Activated CD4-positive, CD25-positive, alpha-beta regulatory T cell (primary cell): ENCODE measurements around the gene CCND3.

Experiments used
- DNase-seq, 4 experiments: peaks; one replicate each; lab custom pipeline; 2025; lab: John Stamatoyannopoulos, UW

The CCND3 gene

DNA sequence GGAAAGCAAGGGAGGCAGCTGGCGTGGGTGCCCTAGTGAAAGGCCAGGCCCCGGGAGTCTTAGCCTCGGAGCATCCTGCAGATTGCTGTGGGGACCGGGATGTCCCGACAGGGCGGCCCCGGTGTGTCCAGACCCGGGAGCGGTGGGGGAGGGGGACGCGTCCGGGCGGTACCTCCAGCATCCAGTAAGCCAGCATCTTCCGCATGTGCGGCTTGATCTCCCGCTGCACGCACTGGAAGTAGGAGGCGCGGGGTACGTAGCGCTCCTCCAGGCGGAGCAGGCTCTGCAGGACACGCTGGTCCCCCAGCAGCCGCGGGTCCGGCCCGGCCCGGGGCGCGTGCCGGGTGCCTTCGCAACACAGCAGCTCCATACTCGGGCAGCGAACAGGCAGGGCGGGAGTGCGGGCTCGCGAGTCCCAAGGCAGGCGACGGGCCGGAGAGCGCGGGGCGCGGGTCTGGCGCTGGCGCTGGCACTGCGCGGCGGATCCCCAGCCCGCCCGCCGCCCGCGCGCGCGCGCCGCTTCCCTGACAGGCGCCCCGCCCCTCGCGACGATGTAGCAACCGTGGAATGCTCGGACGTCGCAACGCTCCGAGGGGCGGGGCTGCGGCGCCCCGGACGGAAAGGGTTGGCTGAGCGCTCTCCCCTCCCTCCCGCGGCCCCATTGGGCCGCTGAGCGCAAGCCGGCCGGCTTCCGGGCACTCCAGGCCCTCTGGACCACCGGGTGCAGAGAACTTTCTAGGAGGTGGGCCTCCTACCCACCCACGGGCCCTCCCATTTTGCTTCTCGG, at the start of gene CCND3:
CCND3 (minus strand) TSS at position 529 of the 787 bp plus-strand sequence; CDS start at position 370, 159 bp downstream.
- DNase-seq: peak; percentile 75 to 80 (median 78)

DNA sequence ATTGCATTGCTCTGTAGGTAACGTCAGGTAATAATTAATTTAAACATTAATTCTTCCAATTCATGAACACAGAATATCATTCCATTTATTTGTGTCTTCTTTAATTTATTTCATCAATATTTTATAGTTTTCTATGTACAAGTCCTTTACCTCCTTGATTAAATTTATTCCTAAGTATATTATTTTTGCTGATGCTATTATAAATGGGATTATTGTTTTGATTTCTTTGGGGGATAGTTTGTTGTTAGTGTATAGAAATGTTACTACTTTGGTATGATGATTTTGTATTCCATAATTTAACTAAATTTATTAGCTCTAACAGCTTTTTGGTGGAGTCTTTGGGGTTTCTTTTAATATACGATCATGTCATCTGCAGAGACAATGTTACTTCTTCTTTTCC, 44.7 kb upstream of the CCND3 start:
- no peak for DNase-seq

DNA sequence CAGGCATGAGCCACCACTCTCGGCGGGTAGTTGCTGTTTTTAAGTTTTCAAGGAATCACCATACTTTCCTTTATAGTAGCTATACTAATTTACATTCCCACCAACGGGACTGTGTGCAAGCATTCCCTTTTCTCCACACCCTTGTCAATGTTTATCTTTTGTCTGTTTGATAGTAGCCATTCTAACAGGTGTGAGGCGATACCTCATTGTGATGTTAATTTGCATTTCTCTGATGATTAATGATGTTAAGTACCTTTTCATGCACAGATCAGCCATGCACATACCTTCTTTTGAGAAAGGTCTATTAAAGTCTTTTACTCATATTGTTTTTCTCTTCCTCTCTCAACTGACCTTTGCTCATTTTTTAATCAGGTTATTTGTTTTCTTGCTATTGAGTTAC, 43.0 kb upstream of the CCND3 start:
- no peak for DNase-seq

DNA sequence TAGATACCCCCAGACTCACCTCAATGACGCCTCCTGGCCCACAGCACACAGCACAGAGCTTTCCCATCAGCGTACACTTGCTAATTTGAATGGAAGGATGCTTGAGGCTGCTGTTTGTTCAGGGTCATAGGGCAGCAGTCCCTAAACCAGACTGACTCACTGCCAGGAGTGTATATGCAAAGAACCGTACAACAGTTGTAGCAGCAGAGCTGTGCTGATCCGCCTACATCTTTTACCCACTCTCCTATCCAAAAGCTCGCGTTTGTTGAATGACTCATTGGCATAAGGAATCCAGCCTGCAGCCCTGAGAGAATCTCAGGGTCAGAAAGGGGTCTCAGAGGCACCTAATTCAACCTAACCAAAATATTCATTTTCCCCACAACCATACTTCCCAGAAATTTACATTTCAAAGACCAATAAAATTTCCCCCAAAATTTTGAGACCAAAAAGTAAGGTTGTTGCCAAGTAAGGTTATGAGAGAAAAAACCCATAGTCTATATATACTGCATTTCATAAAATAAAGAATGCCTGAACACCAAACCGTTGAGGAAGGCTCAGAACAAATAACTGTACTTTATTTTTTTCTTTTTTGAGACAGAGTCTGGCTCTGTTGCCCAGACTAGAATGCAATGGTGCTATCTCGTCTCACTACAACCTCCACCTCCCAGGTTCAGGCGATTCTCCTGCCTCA, 35.3 kb upstream of the CCND3 start:
- DNase-seq: no peak

DNA sequence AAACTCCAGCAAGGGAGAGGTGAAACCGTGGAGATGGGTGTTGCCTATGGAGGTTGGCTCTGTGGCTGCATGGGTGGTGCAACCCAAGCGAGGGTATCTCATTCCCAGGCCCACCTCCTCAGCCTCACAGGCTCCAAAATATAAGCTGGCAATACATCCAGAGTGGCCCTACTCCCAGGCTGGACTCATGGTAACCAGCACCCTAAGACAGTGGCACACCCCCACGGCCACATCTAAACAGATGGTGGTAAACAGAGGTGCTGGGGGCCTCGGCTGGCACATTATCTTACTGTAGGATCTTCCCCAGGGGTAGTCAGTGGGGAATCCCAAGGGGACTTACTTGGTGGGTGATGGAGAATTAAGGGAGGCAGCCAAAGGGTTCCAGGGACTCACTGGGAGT, 33.7 kb upstream of the CCND3 start:
- DNase-seq: no peak

DNA sequence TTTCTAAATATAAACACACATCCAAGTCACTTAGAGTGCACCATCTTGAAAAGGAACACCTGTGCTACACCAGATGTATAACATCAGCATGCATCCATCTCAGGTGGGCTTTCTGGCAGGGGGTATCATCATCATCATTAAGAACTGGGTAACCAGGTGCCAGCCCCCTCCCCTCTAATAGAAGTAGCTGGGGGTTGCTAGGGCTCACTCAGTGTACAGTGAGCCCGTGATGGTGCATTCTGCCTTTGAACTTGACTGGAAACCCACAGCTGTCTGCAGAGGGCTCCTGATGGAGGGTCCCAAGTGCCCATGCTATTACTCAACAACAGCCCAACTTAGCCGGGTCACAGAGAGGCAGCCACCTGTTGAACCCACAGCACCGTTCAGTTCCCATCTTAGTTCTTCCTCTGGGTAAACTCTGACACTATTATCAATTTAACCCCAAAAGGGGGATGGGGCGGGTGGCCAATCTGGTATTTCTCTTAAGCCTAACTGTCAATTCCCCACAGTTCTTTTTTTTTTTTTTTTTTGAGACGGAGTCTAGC, 32.7 kb upstream of the CCND3 start:
- DNase-seq: no peak

DNA sequence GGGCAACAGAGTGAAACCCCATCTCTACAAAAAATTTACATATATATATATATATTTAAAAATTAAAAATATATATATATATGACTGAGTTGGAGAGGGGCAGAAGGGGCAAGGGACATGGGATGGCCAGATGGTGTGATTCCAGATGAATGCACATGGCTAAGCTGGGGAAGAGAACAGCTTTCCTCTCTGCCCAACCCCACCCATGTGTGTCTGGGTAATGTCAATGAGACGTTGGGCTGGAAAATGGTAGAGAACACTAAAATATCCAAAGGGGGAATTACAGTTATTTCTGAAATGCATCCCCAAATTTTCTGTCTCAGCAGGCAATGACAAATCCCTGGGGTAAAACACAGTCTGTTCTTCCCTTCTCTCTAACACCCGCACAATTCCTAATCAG, 31.2 kb upstream of the CCND3 start:
- DNase-seq: no peak

DNA sequence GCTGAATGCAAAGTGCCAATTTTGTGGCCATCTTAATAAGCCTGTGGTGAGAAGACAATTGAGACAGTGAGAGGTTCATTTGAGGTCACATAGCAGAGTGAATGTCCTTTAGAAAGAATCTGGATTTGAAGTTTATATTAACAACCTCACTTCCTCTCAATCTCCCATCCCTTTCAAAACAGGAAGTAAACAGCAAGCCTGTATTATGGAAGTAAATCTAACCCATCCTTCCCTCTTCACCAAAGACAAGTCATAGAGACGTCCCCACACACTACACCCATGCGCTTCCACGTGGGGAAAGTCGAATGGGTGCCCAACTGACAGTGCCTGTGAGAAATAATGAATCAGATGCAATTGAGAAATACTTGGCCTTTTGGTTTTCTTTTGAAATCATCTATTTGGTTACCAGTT, 28.8 kb upstream of the CCND3 start:
- peak in 1 of 4 experiments; percentile 10 for DNase-seq

DNA sequence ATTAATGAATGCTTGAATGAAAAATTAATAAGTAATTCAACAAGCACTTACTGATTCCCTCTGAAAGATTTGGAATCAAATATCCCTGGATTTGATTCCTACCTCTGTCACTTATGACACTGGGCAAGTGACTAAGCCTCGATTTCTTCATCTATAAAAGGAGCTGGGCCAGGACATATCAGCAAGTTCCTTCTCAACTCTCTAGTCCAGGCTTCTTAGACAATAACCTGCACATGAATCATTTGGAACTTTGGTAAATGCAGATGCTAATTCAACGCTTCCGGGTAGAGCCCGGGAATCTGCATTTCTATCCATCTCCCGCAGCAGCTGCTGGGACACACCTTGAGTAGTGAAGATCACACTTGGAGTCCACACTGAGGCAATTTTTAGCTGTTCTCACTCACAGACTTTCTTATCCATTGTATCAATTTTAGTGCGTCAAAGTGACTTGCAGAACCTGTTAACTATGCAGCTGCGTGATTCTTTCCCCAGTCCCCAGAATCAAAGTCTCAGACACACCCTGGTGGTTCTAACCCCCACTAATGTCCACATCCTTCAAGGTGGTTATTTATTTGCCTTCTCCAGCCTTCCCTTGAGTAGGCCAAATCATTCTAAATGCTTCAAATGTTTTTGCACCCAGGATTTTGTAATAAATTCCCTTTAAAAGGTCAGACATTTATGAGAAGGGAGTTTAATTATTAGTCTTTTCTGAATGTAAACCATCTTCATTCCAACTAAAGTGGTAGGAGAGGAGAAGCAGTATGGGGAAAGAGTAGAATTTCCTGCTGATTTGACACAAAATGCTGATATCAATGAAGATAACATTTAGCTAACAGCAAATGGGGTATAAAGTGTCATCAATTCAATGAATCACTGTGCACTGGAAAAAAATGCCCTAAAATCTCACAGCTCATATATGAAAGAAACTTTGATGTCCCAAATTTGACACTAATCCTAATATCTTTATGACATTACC, 26.0 kb upstream of the CCND3 start:
- no peak for DNase-seq

DNA sequence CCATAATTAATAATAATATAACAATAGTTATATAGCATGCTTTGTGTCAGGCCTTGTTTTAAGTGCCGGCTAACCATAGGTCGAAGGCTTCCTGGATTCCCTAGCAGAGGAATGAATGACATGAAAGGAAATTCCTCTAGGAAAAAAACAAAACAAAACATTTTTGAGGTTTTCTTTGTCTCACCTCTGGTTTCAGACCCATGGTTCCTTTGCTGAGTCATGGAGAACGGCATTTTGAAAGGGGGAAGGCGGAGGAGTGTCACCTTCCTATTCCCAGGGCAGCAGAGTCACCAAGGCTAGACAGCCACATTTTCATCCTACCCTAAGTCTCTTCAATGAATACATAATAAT, 25.3 kb upstream of the CCND3 start:
- DNase-seq: no peak

DNA sequence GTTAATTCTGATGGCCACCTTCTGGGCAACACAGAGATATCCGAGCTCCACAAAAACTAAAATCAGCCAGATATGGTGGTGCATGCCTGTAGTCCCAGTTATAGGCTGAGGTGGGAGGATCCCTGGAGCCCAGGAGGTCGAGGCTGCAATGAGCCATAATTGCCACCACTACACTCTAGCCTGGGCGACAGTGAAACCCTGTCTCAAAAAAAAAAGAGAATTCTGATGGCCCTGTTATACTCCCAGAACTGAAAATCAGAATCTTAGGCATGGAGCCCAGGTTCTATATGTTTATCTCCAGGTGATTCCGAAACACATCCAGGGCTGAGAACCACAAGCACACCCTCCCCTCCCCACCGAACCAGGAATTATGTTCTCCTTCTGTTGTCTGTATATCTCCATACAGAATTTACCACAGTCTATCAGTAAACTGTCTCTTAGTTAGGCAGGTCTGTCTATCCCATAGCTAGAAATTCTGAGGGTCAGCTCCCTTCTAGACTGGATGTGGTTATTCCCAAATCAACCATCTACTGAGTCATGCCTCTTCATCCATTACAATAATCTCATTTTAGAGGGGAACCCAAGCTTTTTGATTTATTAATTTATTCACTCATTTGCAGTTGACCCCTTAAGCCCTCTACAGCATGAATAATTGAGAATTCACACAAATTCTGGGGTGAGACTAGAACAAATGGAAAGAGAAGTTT, 24.8 kb upstream of the CCND3 start:
- no peak for DNase-seq

DNA sequence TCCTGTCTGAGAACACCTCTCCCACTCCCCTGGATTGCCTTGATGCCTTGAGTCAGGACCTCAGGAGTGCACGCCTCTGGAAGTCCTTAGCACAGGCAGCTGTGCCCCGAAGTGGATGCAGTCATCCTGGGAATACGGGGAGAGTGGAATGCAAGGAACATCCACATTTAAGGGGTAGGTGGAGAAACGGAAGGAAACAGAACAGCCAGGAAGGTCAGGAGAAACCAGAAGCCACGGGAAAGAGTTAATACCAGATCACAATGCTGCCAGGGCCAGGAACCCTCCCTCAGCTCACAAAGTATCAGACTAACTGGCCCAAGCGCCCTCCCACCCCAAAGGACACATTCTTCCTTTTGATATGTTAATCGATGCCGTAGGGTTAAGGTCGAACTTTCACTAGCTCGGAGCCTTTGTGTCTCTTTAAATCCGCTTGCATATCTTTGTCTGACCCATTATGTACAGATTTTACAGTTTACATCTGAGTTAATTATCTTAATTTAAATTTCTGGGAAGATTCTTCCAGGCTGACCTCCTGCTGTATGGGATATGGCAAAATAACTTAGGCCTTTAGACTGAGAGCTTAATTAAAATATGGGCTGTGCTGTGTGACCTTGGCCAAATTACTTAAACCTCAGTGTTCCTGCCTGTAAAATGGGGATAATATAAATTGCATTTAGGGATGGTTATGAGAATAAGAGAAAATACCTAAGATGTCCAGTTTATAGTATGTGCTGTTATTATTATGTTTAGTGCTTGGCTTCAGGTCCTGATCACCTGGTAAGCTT, 24.0 kb upstream of the CCND3 start:
- DNase-seq: no peak

DNA sequence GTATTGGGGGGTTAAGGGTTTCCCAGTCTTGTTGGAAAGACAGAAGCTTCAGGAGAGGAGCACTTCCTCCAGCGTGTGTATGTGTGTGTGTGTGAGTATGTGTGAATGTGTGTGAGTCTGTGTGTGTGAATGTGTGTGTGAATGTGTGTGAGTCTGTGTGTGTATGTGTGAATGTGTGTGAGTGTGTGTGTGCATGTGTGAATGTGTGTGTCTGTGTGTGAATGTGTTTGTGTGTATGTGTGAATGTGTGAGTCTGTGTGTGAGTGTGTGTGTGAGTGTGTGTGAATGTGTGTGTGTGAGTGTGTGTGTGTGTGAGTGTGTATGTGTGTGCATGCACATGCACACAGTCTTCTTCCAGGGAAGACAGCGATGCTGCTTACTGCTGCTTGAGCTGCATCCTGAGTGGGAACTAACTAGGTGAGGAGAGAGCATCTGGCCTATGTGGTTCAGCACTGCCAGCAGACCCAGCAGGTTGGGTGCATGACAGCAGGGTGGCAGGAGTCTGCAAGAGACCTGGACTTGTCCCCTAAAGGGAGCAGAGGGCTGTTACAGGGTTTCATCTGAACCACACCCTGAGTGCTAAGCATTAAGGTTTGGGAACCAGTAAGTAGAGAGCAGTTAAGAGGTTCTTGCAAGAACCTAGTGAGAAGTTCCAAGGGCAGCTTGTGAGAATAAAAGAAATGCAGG, 22.7 kb upstream of the CCND3 start:
- DNase-seq: no peak

DNA sequence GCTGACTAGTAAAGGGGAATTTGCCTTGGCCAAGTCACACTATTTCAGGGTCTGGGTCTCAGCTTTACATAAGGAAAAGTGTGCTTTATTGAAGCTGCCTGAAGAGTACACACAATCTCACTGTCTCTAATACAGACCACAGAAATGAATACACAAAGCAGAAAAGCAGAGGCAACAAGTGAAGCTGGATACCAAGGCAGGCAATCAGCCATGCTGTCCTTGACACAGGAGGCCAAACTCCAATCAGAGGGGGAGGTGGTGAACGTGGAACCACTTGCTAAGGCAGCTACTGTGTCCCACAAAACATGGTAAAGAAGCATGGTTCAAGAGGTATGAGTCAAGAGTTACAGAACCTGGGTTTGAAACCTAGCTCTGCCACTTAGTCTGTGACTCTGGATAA, 21.8 kb upstream of the CCND3 start:
- DNase-seq: no peak

DNA sequence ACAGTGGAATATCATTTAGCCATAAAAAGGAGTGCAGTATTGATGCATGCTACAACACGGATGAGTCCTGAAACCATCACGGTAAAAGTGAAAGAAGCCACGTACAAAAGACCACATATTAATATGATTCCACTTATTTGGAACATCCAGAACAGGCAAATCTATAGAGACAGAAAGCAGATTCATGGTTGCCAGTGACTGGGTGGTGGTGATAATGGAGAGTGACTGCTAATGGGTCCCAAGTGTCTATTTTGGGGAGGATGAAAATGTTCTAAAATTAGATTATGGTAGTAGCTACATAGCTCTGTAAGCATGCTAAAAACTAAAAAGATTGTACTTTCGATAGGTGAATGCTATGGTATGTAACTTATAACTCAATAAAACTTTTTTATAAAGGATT, 18.4 kb upstream of the CCND3 start:
- DNase-seq: no peak

DNA sequence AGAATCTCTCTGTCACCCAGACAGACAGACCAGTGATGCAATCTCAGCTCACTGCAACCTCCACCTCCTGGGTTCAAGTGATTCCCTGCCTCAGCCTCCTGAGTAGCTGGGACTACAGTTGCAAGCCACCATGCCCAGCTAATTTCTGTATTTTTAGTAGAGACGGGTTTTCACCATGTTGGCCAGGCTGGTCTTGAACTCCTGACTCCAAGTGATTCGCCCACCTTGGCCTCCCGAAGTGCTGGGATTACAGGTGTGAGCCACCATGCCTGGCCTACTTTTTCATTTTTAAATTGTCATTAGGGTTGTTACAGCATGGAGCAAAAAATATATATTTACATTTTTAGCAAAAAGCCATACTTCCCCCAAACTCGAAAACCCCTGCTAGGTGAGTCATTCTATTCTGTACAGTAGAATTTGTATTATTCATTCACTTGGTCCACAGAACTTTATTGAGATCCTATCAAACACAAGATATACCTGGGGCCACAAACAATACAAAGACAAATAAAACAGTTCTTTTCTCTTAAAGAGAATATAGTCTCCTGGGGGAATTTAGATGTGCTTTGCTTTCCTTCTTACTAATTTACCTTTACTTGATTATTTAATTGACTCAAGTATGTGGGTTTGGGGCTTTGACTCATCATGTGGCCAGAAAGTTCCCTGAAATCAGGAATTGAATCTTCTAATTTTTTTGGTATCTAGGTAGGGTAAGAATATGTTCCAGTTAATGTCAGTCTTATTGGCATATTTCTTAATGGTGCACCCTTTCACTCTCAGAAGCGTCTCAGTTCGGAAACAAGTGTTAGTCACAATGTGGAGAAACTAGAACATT, 16.6 kb upstream of the CCND3 start:
- DNase-seq: no peak

DNA sequence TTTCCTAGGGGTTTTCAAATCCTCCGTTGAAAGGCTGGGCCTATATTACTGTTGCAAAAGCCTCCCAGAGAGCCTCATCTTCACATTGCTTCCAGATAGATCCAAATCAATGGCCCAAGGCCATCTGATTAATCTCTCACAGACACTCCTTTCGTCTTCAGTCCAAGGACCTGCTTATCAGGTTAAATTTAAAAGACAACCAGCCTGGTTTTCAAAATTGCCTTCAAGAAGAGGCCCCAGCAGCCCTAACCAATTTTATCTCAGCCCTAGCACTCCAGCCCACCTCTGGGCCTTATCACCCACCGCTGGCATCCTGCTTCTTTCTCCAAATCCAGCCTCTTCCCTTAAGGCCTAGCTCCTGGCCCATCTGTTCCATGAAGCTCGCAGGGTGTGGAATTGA, 15.5 kb upstream of the CCND3 start:
- no peak for DNase-seq

DNA sequence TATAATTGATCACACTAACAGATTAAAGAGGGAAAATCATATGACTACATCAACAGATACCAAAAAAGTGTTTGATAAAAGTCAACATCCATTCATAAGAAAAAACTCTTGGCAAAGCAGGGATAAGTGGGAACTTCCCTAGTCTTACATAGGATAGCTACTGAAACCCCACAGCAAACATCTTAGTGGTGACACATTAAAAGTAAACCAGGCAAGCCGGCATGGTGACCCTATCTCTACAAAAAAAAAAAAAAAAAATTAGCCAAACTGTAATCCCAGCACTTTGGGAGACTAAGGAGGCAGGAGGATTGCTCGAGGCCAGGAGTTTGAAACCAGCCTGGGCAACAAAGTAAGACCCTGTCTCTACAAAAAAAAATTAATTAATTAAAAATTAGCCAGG, 13.8 kb upstream of the CCND3 start:
- DNase-seq: no peak

DNA sequence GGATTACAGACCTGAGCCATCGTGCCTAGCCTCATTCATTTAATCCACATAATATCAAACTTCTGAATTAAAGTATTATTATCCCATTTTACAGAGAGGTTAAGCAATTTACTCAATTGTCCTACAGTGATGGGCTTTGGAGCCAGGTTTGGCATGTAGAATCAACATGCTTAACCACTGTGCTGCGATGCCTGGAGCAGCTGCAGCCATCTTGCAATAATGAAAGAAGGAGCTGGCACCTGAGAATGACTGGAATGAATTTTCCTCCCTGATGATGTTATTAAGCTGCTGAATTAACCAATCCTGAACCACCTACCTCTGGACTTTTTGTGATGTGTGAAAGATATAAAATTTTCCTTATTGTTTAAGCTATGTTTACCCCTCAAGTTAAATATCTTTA, 13.1 kb upstream of the CCND3 start:
- DNase-seq: no peak
